GM12865 (cell line): ENCODE data around the gene ZNF608.

ENCODE experiments used
- DNase-seq: peaks from one replicate; pipeline ENCODE4 v3.0.0; 2010; ENCODE audit warnings: low read depth
- H3K4me3 ChIP-seq: 2 replicates; pipeline ENCODE4 v1.5.1; 2011; ENCODE audit warnings: mild to moderate bottlenecking, low read depth, low read length, control low read depth
- TF ChIP-seq, protein P1 (sequence below): IDR thresholded peaks from 2 replicates; pipeline ENCODE4 v1.5.1; 2011; ENCODE audit warnings: low read length, control low read depth, low read depth, inconsistent platforms; ENCODE audit not compliant: insufficient read depth; ENCODE audit errors: missing control alignments

The ZNF608 gene

GRCh38 chr5:124729720-124730359 lies 16.6 kb downstream of the ZNF608 start:
- TF ChIP-seq, protein P1, sequence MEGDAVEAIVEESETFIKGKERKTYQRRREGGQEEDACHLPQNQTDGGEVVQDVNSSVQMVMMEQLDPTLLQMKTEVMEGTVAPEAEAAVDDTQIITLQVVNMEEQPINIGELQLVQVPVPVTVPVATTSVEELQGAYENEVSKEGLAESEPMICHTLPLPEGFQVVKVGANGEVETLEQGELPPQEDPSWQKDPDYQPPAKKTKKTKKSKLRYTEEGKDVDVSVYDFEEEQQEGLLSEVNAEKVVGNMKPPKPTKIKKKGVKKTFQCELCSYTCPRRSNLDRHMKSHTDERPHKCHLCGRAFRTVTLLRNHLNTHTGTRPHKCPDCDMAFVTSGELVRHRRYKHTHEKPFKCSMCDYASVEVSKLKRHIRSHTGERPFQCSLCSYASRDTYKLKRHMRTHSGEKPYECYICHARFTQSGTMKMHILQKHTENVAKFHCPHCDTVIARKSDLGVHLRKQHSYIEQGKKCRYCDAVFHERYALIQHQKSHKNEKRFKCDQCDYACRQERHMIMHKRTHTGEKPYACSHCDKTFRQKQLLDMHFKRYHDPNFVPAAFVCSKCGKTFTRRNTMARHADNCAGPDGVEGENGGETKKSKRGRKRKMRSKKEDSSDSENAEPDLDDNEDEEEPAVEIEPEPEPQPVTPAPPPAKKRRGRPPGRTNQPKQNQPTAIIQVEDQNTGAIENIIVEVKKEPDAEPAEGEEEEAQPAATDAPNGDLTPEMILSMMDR, result no peak
- H3K4me3 ChIP-seq, result no peak overlapping the region
- peak; percentile 72 for DNase-seq

- H3K4me3 ChIP-seq, result peak overlapping the region; percentile 13
- DNase-seq, result peak; percentile 49
- TF ChIP-seq, protein P1, result no peak
Observed at GRCh38 chr5:124728968-124729332, 17.5 kb downstream of the ZNF608 start.

DNA sequence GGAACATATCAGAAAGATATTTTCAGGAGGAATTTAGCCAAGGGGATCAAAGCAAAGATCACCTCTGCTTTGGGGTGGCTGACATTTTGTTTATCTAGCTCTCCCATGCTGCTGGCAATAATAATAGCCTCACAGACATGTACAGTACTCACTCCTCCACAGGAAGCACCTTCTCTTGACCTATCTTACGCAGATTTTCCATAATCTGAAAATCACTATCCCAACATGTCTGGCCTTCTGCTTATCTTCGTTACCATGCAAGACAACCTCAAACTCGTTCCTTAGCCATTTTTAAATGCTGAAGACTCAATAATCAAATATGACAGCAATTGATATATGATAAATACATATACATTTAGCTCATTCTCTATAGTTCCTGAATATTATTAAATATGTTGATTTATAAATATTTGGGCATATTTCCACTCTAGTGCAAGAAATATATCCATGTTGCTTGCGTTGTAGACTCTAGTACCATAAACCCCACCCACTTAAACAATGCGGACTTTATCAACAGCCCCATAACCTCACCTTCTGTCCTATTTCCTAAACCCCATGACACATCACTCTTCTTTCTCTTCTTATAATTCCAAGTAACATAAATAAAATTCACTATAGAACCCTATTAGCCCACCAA lies 18.0 kb downstream of the ZNF608 start:
- TF ChIP-seq, protein P1, result no peak
- no peak overlapping the region for H3K4me3 ChIP-seq
- DNase-seq, result no peak

GRCh38 chr5:124726631-124727362 lies 19.6 kb downstream of the ZNF608 start:
- H3K4me3 ChIP-seq, result no peak overlapping the region
- TF ChIP-seq, protein P1, result no peak
- no peak for DNase-seq

DNA sequence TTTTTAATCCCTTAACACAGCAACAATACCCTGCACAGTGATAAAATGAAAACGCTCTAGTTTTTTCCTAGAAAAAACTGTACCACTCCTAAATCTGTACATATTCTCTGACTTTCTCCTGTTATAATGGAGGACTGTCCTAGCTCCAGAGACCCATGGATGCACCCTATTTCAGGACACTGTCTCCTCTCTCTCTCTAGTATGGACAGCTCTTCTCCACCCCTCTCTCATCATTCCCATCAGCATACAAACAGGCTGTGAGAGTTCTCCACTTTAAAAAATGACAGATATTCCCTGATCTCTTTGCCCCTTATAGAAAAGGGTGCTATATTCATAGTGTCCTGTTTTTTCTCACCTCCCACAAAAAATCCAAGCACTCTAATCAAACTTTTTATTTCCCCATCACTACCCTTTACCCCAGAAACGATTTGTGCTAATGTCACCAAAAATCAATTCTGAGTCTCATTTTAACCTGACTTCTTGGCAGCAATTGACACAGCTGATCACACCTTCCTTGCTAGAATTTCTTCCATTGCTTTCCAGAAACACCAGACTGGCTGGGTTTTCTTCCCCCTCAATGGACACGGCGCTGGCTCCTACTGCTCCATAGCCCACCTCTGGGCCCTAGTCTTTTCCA lies 20.7 kb downstream of the ZNF608 start:
- H3K4me3 ChIP-seq, result peak overlapping the region; percentile 54
- TF ChIP-seq, protein P1, result no peak
- no peak for DNase-seq

DNA sequence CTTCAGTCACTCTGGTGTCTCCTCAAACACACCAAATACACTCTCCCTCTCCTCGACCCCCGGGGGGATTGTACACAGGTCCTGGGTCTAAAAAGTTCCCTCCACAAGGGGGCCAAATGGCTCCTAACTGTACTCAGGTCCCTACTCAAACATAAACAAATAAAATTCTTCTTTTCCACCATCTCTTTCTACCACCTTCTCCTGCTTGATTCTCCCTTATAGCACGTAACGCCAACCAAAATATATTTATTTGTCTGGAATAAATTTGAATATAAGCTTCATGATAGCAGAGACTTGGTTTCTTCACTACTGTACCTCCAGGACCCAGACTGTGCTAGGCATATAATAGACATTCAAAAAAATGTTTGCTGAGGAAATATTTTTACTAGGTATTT lies 21.4 kb downstream of the ZNF608 start:
- no peak for DNase-seq
- TF ChIP-seq, protein P1, result peak; percentile 48
- H3K4me3 ChIP-seq, result peak overlapping the region; percentile 54
